AML-193 (cell line): Measurements from ENCODE around the gene RIPOR3.
"Not testable (repeated sequence)": the region's sequence is repeated elsewhere in the genome, so short reads cannot be mapped to it uniquely, and the experiment has no call there.

ENCODE experiments used
- DNase-seq, 2 experiments: peaks; one replicate each; lab custom pipeline; 2025; lab: John Stamatoyannopoulos, UW

RIPOR3 gene

GRCh38 chr20:50574586-50574985 lies 116.8 kb downstream of the RIPOR3 start:
- no peak for DNase-seq

- DNase-seq = no peak
These were observed 117.2 kb downstream of the RIPOR3 start for GRCh38 chr20:50574108-50574507.

GRCh38 chr20:50572938-50573777 lies 118.2 kb downstream of the RIPOR3 start:
- no peak for DNase-seq

DNA sequence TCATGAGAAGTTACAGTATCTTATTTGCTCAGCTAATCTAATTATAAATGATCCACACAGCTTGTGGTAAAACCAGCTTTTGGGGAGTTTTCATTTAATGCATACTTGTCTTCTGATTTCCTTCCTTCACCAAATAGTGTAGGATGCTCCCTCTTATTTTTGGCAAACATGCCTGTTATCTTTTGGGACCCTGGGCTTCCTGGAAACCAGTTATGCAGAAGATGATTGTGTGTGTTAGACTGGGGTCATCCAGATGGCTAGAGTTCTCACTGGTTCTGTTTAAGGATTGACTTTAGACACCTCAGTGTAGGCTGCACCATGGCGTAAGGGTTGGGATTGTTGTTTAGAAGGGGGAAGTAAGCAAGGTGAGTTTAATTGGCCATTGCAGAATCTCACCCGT lies 119.9 kb downstream of the RIPOR3 start:
- DNase-seq = no peak

DNA sequence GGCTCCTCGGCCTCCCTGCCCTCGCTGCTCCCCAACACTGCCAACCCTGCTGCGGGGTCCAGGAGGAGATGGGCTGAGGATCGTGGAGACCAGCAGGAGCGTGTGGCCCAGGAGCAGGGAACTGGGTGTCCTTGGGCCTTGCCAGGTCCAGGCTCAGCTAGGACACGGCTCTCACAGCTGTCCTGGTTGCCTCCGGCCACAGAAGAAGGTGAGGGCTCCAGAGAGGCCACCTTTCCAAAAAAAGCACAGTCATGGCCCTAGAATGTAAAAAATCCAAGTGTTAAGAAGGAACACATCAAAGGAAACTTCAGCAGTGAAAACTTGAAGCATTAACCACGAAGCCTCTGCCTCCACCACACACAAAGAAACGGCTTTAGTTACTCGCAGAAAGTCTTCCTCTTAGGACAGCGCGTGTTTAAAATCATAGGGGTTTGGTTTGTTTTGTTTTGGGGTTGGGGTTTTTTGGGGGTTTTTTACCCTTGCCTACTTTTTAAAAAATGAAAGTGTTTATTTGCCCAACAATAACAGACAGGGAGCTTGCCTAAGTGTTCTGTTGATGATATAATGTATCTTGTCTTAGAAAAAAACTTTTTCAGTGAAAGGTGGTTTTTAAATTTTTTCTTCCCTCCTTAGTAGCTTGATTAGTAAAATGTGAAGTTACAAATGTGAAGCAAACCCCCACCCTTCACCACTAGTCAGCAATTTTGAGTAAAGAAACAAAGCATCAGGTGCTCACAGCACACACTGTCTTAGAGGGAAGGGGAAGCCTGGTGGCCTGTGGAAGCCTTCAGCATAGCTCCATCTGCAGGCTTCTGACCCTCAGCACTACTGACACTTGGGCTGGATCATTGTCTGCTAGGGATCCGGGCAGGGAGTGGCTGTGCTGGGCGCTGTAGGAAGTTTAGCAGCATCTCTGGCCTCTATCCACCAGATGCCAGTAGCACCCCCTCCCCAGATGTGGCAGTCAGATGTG lies 121.2 kb downstream of the RIPOR3 start:
- DNase-seq = peak; percentile 17 to 20

DNA sequence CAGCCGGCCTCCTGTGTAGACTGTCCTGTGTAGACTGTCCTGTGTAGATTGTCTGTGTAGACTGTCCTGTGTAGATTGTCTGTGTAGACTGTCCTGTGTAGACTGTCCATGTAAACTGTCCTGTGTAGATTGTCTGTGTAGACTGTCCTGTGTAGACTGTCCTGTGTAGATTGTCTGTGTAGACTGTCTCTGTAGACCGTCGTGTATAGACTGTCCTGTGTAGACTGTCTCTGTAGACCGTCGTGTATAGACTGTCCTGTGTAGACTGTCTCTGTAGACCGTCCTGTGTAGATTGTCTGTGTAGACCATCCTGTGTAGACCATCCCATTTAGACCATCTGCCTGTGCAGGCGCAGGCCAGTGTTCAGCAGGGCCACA lies 121.9 kb downstream of the RIPOR3 start:
- DNase-seq = not testable (repeated sequence)

GRCh38 chr20:50568549-50568942 lies 122.8 kb downstream of the RIPOR3 start:
- no peak for DNase-seq

DNA sequence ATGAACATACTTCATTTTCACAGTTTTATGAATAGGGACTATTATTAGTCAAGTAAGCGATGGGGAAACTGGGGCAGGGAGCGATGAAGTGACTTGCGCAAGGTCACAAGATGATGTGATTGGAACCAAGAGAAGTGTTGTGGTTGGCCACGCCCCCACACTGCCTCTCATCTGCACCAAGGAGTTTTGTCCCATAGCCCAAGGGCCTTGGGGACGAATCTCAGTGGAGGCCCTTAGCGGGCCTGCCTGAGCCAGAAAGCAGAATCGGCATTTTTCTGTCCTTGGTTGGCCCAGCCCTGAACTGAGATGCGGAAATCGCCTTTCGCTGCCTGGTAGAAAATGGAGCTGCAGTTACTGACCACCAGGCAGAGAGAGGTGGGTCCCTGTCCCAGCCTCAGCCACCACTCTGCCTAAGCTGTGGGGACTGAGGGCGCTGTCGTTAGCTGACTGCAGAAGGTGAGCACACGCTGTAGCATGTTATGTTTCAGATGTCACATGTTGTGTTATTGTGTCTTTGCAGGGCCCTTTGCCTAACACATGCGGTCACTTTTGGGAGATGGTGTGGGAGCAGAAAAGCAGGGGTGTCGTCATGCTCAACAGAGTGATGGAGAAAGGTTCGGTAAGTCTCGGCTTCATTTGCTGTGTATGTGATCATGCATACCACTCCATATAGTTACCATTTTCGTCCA lies 123.3 kb downstream of the RIPOR3 start:
- DNase-seq = no peak

DNA sequence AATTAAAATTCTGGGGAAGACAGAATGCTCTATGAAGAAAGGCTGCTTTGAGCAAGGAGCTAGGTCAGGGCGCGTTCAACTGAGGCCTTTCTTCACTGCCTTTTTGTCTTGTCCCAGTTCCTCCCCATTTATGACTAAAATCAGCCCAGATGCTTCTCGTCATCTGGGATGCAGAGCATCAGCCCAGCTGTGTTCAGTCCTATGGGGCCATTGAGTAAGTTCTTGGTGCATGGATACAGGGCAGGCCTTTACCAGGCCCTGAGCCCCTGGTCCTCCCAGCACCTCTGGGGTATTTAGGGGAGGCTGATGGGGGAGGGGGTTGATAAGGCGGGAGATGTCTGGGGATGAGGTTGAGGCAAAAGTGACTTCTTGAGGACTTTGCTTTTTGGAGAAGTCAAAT lies 125.5 kb downstream of the RIPOR3 start:
- DNase-seq = no peak

DNA sequence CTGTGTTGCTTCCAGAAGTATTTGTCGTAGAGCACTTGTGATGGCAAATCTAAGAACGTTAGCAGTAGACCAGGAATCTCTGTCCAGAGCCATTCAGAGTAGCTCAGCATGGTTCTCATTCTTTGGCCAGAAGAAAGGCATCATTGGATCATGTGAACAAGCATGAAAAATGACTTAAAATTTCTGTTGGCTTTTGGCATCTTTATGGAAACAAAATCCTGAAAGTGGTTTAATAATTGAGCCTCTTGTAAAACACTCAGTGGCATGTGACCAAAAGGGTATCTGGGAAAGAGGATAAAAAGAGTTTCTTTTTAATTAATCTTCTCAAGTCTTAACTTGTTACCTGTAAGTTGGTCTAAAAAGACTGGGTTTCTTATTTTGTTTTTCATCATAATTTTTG lies 126.0 kb downstream of the RIPOR3 start:
- DNase-seq = no peak

GRCh38 chr20:50563133-50563944 lies 128.0 kb downstream of the RIPOR3 start:
- no peak for DNase-seq

DNA sequence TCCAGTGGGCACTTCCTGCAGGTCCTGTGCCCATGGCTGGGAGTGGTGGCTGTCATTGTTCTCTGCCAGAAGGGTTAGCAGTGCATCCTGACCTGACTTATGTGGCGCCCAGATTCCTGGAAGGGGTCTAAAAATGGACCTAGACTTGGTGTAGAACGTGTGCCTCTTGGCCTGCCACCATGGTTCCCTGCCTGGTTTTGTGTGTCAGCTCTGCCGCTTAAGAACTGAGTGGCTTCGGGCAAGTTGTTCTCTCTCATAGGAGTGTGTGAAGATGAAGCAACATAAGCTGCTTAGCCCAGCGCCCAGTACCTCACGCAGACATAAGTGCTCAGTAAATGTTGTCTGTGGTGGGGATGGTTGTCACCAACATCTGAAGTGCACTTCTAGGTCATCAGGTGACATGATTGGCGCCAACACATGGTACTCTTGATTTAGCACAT lies 129.1 kb downstream of the RIPOR3 start:
- DNase-seq = no peak

DNA sequence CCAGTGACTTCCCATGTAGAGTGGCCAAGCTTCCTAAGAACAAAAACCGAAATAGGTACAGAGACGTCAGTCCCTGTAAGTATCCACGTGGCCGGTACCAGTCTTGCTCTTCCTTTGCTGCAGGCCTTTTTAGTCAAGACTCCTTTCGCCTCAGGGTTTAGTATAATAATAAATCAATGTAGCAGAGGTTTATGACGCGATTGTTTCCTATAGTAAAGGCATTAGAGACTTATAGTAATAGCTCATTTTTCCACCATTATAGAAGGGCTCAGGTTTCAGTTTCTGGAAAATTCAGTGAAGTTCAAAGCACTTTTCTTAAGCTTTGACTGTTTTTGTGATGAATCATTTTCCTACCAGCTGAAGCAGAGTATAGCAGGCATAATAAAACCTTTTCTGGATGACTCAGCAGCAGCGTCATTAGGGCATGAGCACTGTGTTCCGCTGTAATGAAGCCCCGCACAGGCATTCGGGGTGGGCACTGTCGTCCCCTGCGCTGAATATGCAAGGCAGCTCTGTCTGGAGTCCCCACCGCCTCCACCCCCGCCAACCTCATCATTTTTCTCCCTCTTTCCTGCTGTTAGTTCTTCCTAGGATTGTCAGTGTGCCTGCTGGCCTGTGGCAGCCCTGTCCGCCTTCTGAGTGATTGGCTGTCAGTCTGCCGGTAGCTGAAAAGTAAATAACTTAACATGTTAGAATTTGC lies 129.8 kb downstream of the RIPOR3 start:
- no peak for DNase-seq

- no peak for DNase-seq
These were observed 130.5 kb downstream of the RIPOR3 start for GRCh38 chr20:50560867-50561266.

- no peak for DNase-seq
These were observed 131.3 kb downstream of the RIPOR3 start for GRCh38 chr20:50559856-50560638.

DNA sequence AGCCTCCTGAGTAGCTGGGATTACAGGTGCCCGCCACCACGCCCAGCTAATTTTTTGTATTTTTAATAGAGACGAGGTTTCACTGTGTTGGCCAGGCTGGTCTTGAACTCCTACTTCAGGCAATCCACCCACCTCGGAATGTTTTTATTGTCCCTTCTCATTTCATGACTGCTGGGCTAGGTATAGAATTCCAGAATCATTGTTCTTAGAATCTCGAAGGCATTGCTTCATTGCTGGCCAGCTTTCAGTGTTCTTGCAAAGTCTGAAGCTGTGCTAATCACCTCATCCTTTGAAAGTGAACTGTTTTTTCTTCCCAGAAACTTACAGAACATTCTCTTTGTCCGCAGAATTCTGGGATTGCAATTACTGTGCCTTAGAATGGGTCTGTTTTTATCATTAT lies 132.2 kb downstream of the RIPOR3 start:
- no peak for DNase-seq

DNA sequence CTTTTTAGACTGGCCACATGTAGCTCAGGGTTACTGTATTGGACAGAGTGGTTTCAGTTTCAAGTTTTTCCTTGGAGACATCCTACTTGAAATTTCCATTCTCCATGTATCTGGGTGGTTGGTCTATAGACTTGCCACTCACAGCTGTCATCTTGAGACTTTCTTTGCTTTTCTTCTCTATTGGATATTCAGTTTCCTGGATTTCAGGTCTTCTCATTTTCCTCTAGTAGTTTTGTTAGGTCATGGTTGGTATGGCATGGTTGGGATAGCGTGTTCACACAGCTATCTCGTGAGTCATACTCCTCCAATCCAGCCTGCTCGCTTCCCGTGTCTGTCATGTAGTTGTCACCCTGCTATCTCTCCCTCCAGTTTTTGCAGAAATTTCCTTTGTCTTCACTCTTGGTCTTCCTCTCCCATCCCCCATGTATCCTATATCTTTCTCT lies 132.8 kb downstream of the RIPOR3 start:
- no peak for DNase-seq

GRCh38 chr20:50557549-50558134 lies 133.7 kb downstream of the RIPOR3 start:
- DNase-seq = no peak

DNA sequence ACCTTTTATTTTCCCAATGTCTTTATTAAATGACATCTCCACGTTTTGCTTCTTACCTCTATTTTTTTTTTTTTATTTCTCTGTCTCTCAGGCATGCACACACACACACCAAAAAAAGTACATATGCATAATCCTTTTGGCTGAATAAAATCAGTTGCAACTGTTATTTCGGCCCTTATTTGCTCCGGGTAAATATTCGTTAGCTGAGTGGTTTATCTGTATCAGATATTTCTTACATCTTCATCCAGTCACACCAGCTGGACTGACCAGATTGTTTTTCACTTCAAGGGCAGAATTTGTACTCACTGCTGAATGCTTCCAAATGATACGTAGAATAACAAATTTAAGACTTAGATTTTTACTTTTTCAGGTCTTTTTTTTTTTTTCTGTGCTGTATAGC lies 135.7 kb downstream of the RIPOR3 start:
- no peak for DNase-seq
